CD4-positive, alpha-beta T cell treated with Interferon gamma for 1 hour (primary cell): ENCODE data around the gene PKHD1.

ENCODE experiments used
- DNase-seq: peaks from one replicate; pipeline ENCODE4 v3.0.0-alpha.2; 2020

Gene PKHD1

GRCh38 chr6:52087498-52087999 is at the start of gene PKHD1:
Gene PKHD1 (minus strand): TSS chr6:52087613. CDS start chr6:52084933, 2,680 bp downstream.
- DNase-seq = no peak

GRCh38 chr6:52136934-52137467 is 49.6 kb upstream of the PKHD1 start:
- DNase-seq = no peak

- DNase-seq = no peak
Measured at GRCh38 chr6:52136055-52136454, 48.6 kb upstream of the PKHD1 start.

GRCh38 chr6:52135217-52135616 is 47.8 kb upstream of the PKHD1 start:
- DNase-seq = no peak

- no peak for DNase-seq
Measured at GRCh38 chr6:52134011-52134410, 46.6 kb upstream of the PKHD1 start.

GRCh38 chr6:52133324-52133723 is 45.9 kb upstream of the PKHD1 start:
- no peak for DNase-seq

- DNase-seq = no peak
Measured at GRCh38 chr6:52132292-52132691, 44.9 kb upstream of the PKHD1 start.

GRCh38 chr6:52130440-52130839 is 43.0 kb upstream of the PKHD1 start:
- no peak for DNase-seq

GRCh38 chr6:52127957-52128356 is 40.5 kb upstream of the PKHD1 start:
- no peak for DNase-seq

- no peak for DNase-seq
Measured at GRCh38 chr6:52126231-52126630, 38.8 kb upstream of the PKHD1 start.

GRCh38 chr6:52125572-52125971 is 38.2 kb upstream of the PKHD1 start:
- no peak for DNase-seq

- DNase-seq = no peak
Measured at GRCh38 chr6:52125139-52125538, 37.7 kb upstream of the PKHD1 start.

- no peak for DNase-seq
Measured at GRCh38 chr6:52124126-52125121, 37.0 kb upstream of the PKHD1 start.

- no peak for DNase-seq
Measured at GRCh38 chr6:52123251-52123650, 35.8 kb upstream of the PKHD1 start.

- no peak for DNase-seq
Measured at GRCh38 chr6:52117352-52117751, 29.9 kb upstream of the PKHD1 start.

- no peak for DNase-seq
Measured at GRCh38 chr6:52116605-52116948, 29.2 kb upstream of the PKHD1 start.

- DNase-seq = no peak
Measured at GRCh38 chr6:52115891-52116604, 28.6 kb upstream of the PKHD1 start.

GRCh38 chr6:52115145-52115741 is 27.8 kb upstream of the PKHD1 start:
- DNase-seq = no peak

GRCh38 chr6:52109171-52109571 is 21.8 kb upstream of the PKHD1 start:
- no peak for DNase-seq

- DNase-seq = no peak
Measured at GRCh38 chr6:52108128-52108527, 20.7 kb upstream of the PKHD1 start.

GRCh38 chr6:52106994-52107393 is 19.6 kb upstream of the PKHD1 start:
- no peak for DNase-seq

- no peak for DNase-seq
Measured at GRCh38 chr6:52104979-52105378, 17.6 kb upstream of the PKHD1 start.

GRCh38 chr6:52103623-52104022 is 16.2 kb upstream of the PKHD1 start:
- DNase-seq = no peak
